KBM-7 (cell line): ENCODE data around the gene CFAP210.

ENCODE experiments used
- DNase-seq: peaks from one replicate; pipeline ENCODE4 v3.0.0-alpha.2; 2015
- in situ Hi-C: fragments of 300-500 bp; cut with MboI; formaldehyde crosslinking; loops from 2 replicates; pipeline ENCODE4 v1.14.3; 2020; ENCODE audit warnings: low sequenced_read_pairs, low pct_unique_long_range_greater_than_20kb, mixed read lengths

CFAP210 gene

GRCh38 chr2:169694113-169694893 is at the start of gene CFAP210, which contains the start of gene PHOSPHO2:
TSS of gene CFAP210 (minus strand) at chr2:169694405. CDS start at chr2:169694327, 78 bp downstream.
TSS of gene PHOSPHO2 (plus strand) at chr2:169694469. CDS start at chr2:169700972, 6,503 bp downstream.
- peak; percentile 97 for DNase-seq
- in situ Hi-C loops, result no loop called here

- no peak for DNase-seq
- in situ Hi-C loops, result no loop called here
These were observed 49.3 kb upstream of the CFAP210 start for GRCh38 chr2:169743549-169743948.

GRCh38 chr2:169739351-169739750 is 45.1 kb upstream of the CFAP210 start:
- no peak for DNase-seq

GRCh38 chr2:169738566-169739229 is 44.5 kb upstream of the CFAP210 start:
- in situ Hi-C loops, result no loop called here
- no peak for DNase-seq

More at GRCh38 chr2:169739351-169739750, 45.1 kb upstream of the CFAP210 start:
- in situ Hi-C loops, result no loop called here

- in situ Hi-C loops, result no loop called here
- no peak for DNase-seq
These were observed 42.7 kb upstream of the CFAP210 start for GRCh38 chr2:169736902-169737301.

GRCh38 chr2:169735623-169736022 is 41.4 kb upstream of the CFAP210 start:
- no peak for DNase-seq
- in situ Hi-C loops, result no loop called here

GRCh38 chr2:169734169-169734847 is 40.1 kb upstream of the CFAP210 start:
- in situ Hi-C loops, result no loop called here
- peak; percentile 44 for DNase-seq

GRCh38 chr2:169732583-169733358 is 38.6 kb upstream of the CFAP210 start:
- in situ Hi-C loops, result no loop called here
- DNase-seq, result peak; percentile 78

- DNase-seq, result no peak
- in situ Hi-C loops, result no loop called here
These were observed 37.9 kb upstream of the CFAP210 start for GRCh38 chr2:169732075-169732474.

GRCh38 chr2:169729274-169729605 is 35.0 kb upstream of the CFAP210 start:
- DNase-seq, result no peak
- in situ Hi-C loops, result no loop called here

- in situ Hi-C loops, result no loop called here
- no peak for DNase-seq
These were observed 32.9 kb upstream of the CFAP210 start for GRCh38 chr2:169727065-169727464.

GRCh38 chr2:169721016-169721415 is 26.8 kb upstream of the CFAP210 start:
- DNase-seq, result no peak
- in situ Hi-C loops, result no loop called here

GRCh38 chr2:169718930-169719504 is 24.8 kb upstream of the CFAP210 start:
- no peak for DNase-seq
- in situ Hi-C loops, result no loop called here

- DNase-seq, result no peak
- in situ Hi-C loops, result no loop called here
These were observed 23.5 kb upstream of the CFAP210 start for GRCh38 chr2:169717691-169718063.

GRCh38 chr2:169716938-169717690 is 22.9 kb upstream of the CFAP210 start:
- no peak for DNase-seq
- in situ Hi-C loops, result no loop called here

GRCh38 chr2:169716238-169716886 is 22.2 kb upstream of the CFAP210 start:
- in situ Hi-C loops, result no loop called here
- DNase-seq, result no peak

- no peak for DNase-seq
- in situ Hi-C loops, result no loop called here
These were observed 21.4 kb upstream of the CFAP210 start for GRCh38 chr2:169715379-169716237.
